Esophagus muscularis mucosa (tissue), 3 donors: ENCODE results near the gene KRT80.

Experiments used
- CTCF ChIP-seq, 3 experiments: fragments of 200-600 bp in 2 of 3; fragments of 450-650 bp in 1 of 3; sonication (generic) in 2 of 3; IDR thresholded peaks; one replicate each; pipeline ENCODE4 v1.5.1; 2017 to 2019; ENCODE audit warnings: antibody characterized with exemption in 3 of 3, mild to moderate bottlenecking in 2 of 3, moderate library complexity in 1 of 3
- EP300 ChIP-seq: sonication (generic); formaldehyde crosslinking; IDR thresholded peaks from one replicate; pipeline ENCODE4 v1.6.1; 2017; ENCODE audit warnings: antibody characterized with exemption

GRCh38 chr12:52226446-52226845 lies 34.6 kb upstream of the KRT80 start:
- no peak for TF ChIP-seq CTCF (IDR thresholded peaks at IDR 0.05)
- TF ChIP-seq EP300 = no peak
